ENCODE measurements around the gene DAB1.

DAB1 gene

DNA sequence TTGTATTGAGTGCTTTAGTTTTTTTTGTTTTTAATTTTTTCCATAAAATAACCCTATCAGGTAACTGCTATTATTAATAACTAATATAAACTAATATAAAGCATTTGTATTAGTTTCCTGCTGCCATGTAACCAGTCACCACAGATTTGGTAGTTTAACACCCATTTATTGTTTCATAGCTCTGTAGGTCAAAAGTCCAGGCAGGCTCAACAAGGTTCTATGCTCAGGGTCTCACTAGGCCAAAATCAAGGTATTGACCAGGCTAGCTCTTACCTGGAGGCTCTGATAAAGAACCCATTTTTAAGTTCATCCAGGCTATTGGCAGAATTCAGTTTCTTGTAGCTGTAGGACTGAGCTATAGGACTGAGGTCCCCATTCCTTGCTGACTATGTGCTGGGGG, 189.4 kb downstream of the DAB1 start:
- Histone ChIP-seq H3K27me3 (ENCODE audit: insufficient read depth, poor library complexity, severe bottlenecking) (no peaks in the 10 kb centered on the region), H3K9me3 (ENCODE audit: severe bottlenecking) (no peaks in the 10 kb centered on the region), H3K36me3 (ENCODE audit: low read depth) (no peaks in the 10 kb centered on the region), H3K4me1 (ENCODE audit: insufficient read depth, poor library complexity, severe bottlenecking) (no peaks in the 10 kb centered on the region), H3K4me3 (ENCODE audit: severe bottlenecking) (no peak overlapping the region), H3K27ac (ENCODE audit: poor library complexity, severe bottlenecking) (no peak overlapping the region)
- no peak for ATAC-seq (ENCODE audit: low read depth)
- TF ChIP-seq, protein P1, sequence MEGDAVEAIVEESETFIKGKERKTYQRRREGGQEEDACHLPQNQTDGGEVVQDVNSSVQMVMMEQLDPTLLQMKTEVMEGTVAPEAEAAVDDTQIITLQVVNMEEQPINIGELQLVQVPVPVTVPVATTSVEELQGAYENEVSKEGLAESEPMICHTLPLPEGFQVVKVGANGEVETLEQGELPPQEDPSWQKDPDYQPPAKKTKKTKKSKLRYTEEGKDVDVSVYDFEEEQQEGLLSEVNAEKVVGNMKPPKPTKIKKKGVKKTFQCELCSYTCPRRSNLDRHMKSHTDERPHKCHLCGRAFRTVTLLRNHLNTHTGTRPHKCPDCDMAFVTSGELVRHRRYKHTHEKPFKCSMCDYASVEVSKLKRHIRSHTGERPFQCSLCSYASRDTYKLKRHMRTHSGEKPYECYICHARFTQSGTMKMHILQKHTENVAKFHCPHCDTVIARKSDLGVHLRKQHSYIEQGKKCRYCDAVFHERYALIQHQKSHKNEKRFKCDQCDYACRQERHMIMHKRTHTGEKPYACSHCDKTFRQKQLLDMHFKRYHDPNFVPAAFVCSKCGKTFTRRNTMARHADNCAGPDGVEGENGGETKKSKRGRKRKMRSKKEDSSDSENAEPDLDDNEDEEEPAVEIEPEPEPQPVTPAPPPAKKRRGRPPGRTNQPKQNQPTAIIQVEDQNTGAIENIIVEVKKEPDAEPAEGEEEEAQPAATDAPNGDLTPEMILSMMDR (IDR thresholded peaks at IDR 0.05; ENCODE audit: poor library complexity, severe bottlenecking): no peak
- DNase-seq (ENCODE audit: low spot score): no peak

DNA sequence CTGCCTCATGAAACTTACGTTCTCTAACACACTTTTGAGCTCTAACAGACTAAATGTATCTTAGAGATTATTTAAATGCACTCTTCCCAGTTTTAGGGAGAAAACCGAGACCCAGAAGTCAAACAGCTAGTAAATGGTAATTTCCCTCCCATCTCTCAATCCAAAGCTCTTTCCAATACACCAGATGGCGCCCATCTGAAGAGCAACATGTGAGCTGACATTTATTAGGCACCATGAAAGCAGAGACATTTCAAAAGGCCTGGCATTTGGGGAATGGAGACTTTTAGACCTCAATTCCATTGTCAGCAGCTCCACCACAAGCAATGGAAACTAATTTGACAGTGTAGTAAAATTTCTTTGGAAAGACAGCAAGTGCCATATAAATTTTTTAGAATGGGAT, 191.4 kb downstream of the DAB1 start:
- no peaks in the 10 kb centered on the region for H3K4me1 ChIP-seq (ENCODE audit: insufficient read depth, poor library complexity, severe bottlenecking)
- ATAC-seq (ENCODE audit: low read depth) (no peak), DNase-seq (ENCODE audit: low spot score) (no peak)
- no peaks in the 10 kb centered on the region for H3K9me3 ChIP-seq (ENCODE audit: severe bottlenecking)
- H3K27me3 ChIP-seq (ENCODE audit: insufficient read depth, poor library complexity, severe bottlenecking): no peaks in the 10 kb centered on the region
- no peaks in the 10 kb centered on the region for H3K36me3 ChIP-seq (ENCODE audit: low read depth)
- H3K27ac ChIP-seq (ENCODE audit: poor library complexity, severe bottlenecking): no peak overlapping the region
- TF ChIP-seq, protein P1 (IDR thresholded peaks at IDR 0.05; ENCODE audit: poor library complexity, severe bottlenecking): peak; percentile 44
- no peak overlapping the region for H3K4me3 ChIP-seq (ENCODE audit: severe bottlenecking)

DNA sequence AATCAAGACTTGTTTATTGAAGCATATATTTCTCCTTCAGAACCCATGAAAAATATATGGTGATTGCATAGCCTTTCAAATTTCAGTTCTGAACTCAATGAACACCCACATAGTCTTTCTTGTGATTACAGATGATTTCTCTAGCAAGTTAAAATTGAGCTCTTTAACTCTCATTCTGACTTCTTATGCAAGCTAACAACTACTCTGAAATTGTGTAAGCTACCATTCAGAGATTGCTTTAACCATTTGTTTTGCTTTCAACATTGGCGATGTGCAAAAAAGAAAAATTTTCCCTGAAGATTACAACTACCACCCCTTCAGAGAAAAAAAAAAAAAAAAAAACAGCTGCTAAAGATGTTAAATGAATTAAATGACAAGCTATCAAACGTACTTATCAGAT, 193.9 kb downstream of the DAB1 start:
- no peak overlapping the region for H3K27ac ChIP-seq (ENCODE audit: poor library complexity, severe bottlenecking)
- no peaks in the 10 kb centered on the region for H3K36me3 ChIP-seq (ENCODE audit: low read depth)
- DNase-seq (ENCODE audit: low spot score): no peak
- H3K27me3 ChIP-seq (ENCODE audit: insufficient read depth, poor library complexity, severe bottlenecking): no peaks in the 10 kb centered on the region
- TF ChIP-seq, protein P1 (IDR thresholded peaks at IDR 0.05; ENCODE audit: poor library complexity, severe bottlenecking): no peak
- no peak for ATAC-seq (ENCODE audit: low read depth)
- no peaks in the 10 kb centered on the region for H3K9me3 ChIP-seq (ENCODE audit: severe bottlenecking)
- no peaks in the 10 kb centered on the region for H3K4me1 ChIP-seq (ENCODE audit: insufficient read depth, poor library complexity, severe bottlenecking)
- no peak overlapping the region for H3K4me3 ChIP-seq (ENCODE audit: severe bottlenecking)

DNA sequence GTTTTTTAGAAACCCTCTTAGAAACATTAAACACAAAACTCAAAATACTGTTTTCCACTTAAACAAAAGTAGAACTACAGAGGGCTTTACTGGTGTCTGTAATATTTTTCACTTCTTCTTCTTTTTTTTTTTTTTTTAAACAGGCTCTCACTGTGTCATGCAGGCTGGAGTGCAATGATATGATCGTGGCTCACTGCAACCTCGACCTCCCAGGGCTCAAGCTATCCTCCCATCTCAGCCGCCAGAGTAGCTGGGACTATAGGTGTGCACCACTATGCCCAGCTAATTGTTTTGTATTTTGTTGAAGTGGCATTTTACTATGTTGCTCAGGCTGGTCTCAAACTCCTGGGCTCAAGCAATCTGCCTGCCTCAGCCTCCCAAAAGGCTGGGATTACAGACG, 194.8 kb downstream of the DAB1 start:
- no peak overlapping the region for H3K4me3 ChIP-seq (ENCODE audit: severe bottlenecking)
- H3K36me3 ChIP-seq (ENCODE audit: low read depth): no peaks in the 10 kb centered on the region
- no peaks in the 10 kb centered on the region for H3K4me1 ChIP-seq (ENCODE audit: insufficient read depth, poor library complexity, severe bottlenecking)
- ATAC-seq (ENCODE audit: low read depth) (no peak), DNase-seq (ENCODE audit: low spot score) (no peak)
- TF ChIP-seq, protein P1 (IDR thresholded peaks at IDR 0.05; ENCODE audit: poor library complexity, severe bottlenecking): no peak
- no peaks in the 10 kb centered on the region for H3K27me3 ChIP-seq (ENCODE audit: insufficient read depth, poor library complexity, severe bottlenecking)
- H3K27ac ChIP-seq (ENCODE audit: poor library complexity, severe bottlenecking): no peak overlapping the region
- H3K9me3 ChIP-seq (ENCODE audit: severe bottlenecking): no peaks in the 10 kb centered on the region

DNA sequence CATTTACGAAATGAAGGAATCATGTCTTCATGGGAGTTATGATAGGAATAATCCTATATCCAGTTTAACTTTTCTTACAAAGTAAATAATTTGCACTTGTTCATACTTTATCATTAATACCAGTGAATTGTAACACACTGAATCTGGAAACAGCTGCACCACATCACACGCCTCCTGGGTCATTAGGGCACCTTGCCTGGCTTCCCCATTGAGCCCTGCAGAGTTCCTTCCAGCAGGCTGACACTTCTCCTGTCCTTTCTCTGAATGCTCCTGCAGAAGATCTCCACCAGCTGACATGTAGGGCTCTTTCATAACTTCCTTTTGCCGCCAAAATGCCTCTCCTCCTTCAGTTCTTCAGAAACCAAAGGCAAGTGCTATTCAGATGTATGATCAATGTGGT, 201.1 kb downstream of the DAB1 start:
- H3K27ac ChIP-seq (ENCODE audit: poor library complexity, severe bottlenecking): no peak overlapping the region
- ATAC-seq (ENCODE audit: low read depth): no peak
- no peak overlapping the region for H3K4me3 ChIP-seq (ENCODE audit: severe bottlenecking)
- no peak for DNase-seq (ENCODE audit: low spot score)
- no peaks in the 10 kb centered on the region for H3K27me3 ChIP-seq (ENCODE audit: insufficient read depth, poor library complexity, severe bottlenecking)
- no peaks in the 10 kb centered on the region for H3K36me3 ChIP-seq (ENCODE audit: low read depth)
- TF ChIP-seq, protein P1 (IDR thresholded peaks at IDR 0.05; ENCODE audit: poor library complexity, severe bottlenecking): no peak
- H3K4me1 ChIP-seq (ENCODE audit: insufficient read depth, poor library complexity, severe bottlenecking): no peaks in the 10 kb centered on the region
- H3K9me3 ChIP-seq (ENCODE audit: severe bottlenecking): no peaks in the 10 kb centered on the region
